ENCODE measurements around the gene RLN3.

DNA sequence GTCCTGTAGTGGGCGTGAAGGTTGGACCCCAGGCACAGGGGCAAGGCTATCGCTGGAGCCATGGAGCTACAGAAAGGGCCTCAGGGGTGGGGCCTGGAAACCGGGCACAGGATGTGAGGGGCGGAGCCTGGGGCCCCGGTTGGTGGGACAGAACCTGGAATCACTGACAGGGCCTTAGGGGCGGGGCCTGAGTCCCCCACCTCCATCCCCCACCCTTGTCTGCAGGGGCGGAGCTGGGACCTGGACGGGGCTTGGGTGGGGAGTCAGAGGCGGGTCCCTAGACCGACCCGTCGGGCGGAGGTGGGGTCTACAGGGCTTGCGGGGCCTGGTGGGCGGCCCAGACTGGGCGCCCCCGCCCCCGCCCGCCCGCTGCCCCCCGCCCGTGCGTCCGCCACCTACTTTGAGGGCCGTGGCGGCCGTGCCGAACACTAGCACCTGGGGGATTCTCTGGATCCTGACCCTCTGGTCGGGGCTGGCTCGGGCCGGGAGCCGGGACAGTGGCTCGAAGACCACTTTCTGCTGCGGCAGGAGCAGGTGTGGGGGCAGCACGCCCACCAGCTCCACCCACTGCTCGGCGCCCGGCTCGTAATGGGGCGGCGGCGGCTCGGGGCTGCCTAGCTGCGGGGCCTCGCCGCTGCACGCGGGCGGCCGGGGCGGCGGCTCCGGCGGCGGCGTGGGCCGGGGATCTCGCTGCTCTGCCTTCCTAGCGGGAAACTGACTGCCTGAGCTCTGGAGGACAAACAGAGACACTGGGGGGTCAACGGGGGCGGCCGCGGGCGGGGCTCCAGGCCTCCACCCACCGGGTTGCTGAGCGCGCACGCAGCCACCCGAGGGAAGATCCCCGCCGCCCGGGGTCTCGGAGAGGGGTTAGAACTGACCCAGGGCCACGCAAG is 49.4 kb upstream of the RLN3 start:
- TF ChIP-seq, protein P1, sequence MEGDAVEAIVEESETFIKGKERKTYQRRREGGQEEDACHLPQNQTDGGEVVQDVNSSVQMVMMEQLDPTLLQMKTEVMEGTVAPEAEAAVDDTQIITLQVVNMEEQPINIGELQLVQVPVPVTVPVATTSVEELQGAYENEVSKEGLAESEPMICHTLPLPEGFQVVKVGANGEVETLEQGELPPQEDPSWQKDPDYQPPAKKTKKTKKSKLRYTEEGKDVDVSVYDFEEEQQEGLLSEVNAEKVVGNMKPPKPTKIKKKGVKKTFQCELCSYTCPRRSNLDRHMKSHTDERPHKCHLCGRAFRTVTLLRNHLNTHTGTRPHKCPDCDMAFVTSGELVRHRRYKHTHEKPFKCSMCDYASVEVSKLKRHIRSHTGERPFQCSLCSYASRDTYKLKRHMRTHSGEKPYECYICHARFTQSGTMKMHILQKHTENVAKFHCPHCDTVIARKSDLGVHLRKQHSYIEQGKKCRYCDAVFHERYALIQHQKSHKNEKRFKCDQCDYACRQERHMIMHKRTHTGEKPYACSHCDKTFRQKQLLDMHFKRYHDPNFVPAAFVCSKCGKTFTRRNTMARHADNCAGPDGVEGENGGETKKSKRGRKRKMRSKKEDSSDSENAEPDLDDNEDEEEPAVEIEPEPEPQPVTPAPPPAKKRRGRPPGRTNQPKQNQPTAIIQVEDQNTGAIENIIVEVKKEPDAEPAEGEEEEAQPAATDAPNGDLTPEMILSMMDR (IDR thresholded peaks at IDR 0.05 in 8 of 11, conservative IDR thresholded peaks at IDR 0.05 in 3 of 11): no peak
- TF ChIP-seq POLR2A (IDR thresholded peaks at IDR 0.05): no peak
- peak; percentile 17 to 55 (median 21) for TF ChIP-seq POLR2AphosphoS5 (IDR thresholded peaks at IDR 0.05)
